Central memory CD4-positive, alpha-beta T cell (primary cell): ENCODE measurements around the gene JMJD4.

ENCODE experiments used
- DNase-seq: peaks from one replicate; pipeline ENCODE4 v3.0.0; 2022
- total RNA-seq, 3 experiments: gene quantifications; one replicate each; lab custom pipeline; 2026; lab: John Stamatoyannopoulos, UW

Gene JMJD4
- 18.5 to 65.4 (median 36.0) reads per million in 3 experiments for total RNA-seq

DNA sequence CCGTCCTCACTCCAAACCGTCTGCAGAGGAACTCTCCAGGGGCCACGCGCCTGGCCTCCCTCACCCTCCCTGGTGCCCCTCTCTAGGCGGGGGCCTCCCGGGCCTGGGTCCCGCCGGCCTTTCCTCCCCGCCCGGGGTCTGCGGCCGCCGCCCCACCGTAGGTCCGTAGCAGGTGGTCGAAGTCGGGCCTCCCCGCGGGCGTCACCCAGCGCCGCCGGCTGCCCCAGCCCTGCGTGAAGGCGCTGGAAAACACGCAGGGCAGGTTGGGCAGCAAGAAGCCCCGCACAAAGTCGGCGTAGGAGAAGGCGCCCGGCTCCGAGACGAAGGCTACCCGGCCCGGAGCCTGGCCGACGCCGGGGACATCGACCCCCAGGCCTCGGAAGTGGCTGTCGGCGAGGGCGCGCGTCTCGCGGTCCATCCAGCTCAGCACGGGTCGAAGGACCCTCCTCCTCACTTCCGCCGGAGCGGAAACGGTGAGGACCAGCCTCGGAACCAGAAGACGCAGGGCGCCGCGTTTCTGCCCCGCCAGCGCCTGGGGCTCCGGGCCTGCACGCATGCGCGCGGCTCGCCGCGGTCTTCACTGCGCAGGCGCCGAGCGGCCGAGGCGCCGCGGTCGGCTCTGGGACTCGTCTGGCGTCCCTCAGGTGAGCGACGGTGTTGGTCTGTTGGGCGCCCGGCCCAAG is at the start of gene JMJD4, which contains the start of gene SNAP47:
Gene JMJD4 (minus strand): TSS at position 447 of the 683 bp plus-strand sequence. CDS start 29 bp downstream, at position 418.
Gene SNAP47 (plus strand): TSS at position 580 of the 683 bp plus-strand sequence. CDS start 12,302 bp downstream, outside the sequence.
- peak; percentile 92 for DNase-seq

DNA sequence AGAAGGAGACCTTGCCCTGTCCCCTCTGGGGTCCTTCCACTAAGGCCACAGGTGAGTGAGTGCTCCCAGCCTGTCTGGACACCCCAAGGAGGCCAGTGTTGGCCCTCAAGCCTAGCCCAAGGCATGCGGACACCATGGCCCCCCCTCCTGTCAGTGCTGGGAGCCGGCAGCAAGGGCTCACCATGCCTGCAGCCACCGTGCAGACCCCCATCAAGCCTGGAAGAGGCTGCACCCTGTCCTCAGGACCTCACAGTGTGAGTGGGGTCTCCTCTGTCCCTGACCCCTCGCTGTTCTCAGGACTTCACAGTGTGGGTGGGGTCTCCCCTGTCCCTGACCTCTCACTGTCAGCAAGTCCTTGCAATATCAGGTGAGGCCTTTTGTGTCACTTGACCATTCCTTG is 47.1 kb upstream of the JMJD4 start:
- no peak for DNase-seq

DNA sequence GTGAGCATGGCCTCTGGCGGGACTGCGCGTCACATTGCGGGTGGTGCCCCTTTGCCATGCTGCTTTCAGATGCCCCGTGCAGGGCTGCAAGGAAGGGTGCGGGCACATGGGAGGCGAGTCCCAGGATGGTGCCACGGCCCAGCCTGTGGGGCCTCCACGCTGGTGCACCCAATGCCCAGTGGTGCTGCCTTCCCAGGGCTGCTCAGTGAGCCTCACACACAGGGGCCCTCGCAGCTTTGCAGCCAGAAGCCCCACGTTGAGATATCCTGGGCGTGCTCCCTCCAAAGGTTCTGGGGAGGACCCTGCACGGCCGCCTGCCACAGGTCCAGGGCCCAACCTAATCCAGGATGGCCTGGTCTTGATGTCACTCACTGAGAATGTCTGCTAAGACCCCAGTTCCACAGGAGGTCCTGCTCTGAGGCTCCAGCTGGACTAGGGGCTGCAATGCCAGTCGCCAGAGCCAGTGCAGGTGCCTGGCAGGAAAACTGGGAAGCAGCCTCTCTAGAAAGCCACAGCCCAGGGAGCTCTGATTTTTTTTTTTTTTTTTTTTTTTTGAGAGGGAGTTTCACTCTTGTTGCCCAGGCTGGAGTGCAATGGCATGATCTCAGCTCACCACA is 46.3 kb upstream of the JMJD4 start:
- DNase-seq = no peak

- DNase-seq = no peak
Measured at GRCh38 chr1:227780101-227781044, 45.3 kb upstream of the JMJD4 start.

GRCh38 chr1:227779685-227780084 is 44.6 kb upstream of the JMJD4 start:
- DNase-seq = no peak

DNA sequence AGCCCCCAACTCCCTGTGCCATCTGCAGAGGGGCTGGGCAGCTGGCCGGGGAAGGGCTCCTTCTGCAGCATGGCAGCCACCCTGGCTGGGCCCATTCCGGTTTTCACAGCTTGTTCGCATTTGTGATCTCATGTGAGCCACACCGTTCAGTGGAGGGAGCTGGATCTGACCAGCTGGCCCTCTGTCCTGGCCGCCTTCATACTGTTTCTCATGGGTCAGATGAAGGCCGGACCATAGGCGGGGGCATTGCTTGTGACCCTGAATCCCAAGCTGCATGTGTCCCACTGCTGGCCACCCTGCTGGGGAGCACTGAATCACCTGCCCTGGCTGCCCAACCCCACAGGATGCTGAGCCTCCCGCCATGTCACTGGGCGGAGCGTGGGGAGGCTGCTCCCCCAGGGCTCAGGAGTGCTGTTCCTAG is 43.9 kb upstream of the JMJD4 start:
- DNase-seq = no peak

DNA sequence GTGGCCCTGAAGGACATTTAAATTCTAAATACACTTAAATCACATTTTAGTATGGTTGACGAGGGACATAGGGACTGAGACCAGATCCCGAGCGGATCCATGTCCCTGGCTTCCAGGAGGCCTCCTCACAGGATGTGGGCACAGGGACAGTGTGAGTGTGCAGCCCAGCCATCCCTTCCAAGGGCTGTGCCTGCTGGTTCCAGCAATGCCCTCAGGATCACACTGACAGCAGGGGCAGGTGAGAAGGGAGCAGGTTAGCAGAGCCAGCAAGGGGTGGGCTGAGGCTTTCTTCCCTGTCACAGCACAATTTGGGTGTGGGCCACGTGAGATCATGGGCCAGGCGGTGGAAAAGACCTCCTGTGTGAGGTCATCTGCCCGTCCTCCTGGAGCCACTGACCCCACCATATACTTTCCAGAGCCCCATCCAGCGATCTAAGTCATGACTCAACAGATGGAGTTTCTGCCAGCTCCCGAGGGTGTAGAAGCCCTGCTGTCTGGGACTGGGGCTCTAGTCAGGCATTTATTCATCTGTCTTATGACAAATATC is 43.4 kb upstream of the JMJD4 start:
- no peak for DNase-seq

DNA sequence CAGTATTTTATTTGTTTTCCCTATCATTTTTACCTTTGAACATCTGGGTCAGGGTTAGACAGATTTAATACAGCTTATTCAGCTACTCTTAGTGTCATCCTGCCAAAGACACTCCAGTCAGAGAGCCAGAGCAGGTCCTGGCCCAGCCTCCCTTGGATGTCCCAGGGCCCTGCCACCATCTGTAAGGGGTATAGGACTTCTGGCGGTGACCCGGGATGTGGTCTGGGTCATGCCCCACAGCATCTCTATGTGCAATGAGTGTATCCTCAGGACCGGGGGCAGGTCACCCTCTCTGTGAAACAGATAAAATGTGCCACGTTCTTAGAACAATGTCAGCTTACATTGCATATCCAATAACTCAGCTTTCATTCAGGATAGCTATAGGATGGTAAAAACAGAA is 42.5 kb upstream of the JMJD4 start:
- no peak for DNase-seq

DNA sequence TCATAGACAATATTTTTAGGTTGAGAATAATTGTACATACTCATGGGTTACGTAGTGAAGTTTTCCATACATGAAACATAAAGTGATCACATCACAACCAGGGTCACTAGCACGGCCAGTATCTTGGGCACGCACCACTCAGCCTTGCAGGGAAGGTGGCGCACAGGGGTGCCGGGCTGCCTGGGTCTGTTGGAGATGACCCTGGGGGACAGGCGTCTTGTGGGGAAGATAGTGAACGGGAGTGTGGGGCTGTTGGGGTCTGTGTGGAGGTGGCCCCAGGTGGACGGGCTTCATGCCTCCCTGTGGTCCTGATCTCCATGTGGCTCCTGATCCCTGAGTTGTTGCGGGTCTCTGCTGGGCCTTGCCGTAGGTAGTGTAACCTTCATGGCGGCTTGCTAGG is 42.1 kb upstream of the JMJD4 start:
- DNase-seq = no peak

DNA sequence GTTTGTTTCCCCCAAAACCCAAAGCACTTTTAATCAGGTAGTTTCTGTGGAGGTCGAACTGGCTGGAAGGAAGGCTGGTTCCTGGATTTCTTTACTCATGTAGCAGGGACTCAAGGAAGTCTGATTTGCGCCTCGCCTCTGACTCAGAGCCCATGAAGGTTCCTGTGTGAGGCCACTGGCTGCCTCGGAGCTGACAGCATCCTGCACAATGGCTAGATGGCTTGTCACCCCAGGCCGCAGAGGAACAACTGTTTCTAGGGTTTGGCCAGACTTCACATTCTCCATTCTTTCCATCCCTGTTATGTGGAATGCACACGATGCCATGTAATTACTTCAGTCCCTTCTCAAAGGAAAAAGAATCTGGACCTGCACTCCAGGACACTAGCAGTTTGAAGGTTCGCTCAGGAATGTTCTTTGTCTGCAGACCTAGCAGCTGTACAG is 41.2 kb upstream of the JMJD4 start:
- DNase-seq = no peak

GRCh38 chr1:227775841-227776240 is 40.7 kb upstream of the JMJD4 start:
- DNase-seq = no peak

- no peak for DNase-seq
Measured at GRCh38 chr1:227774821-227775661, 39.9 kb upstream of the JMJD4 start.

- DNase-seq = peak; percentile 61
Measured at GRCh38 chr1:227774051-227774731, 39.1 kb upstream of the JMJD4 start.

DNA sequence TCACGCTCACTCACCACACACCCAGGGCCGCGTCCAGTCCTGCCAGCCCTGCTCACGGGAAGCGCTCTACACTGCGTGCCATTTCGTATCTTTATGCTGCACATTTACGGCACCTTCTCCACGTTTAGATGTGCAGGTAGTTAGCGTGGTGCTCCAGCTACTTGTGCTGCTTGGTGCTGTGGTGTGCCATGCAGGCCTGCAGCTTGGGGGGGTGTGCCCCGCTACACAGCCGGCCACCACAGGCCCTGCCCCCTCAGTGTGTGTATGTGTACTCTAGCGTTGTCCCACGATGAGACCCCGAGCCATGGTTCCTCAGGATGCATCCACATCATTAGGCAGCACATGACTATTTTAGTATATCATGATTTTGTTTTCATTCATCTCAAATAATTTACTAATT is 38.5 kb upstream of the JMJD4 start:
- DNase-seq = no peak

DNA sequence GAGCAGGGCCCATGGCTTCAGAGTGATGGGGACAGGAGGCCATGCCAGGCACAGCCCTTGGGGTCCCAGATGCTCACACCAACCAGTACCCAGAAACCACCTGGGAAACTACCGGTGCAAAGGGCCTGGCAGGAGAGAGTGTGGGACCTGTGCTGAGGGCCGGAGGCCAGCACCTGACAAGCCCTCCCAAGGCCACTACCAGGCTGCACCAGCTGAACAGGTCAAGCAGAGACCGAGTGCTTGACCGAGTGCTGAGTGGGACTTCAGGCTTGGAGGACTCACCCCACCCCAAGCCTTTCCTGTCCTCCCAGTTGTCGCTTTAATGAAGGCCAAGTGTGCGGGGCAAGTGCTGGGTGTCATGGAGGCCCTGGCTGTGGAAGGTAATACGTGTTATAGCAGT is 36.7 kb upstream of the JMJD4 start:
- DNase-seq = no peak

GRCh38 chr1:227771326-227771725 is 36.2 kb upstream of the JMJD4 start:
- DNase-seq = no peak

DNA sequence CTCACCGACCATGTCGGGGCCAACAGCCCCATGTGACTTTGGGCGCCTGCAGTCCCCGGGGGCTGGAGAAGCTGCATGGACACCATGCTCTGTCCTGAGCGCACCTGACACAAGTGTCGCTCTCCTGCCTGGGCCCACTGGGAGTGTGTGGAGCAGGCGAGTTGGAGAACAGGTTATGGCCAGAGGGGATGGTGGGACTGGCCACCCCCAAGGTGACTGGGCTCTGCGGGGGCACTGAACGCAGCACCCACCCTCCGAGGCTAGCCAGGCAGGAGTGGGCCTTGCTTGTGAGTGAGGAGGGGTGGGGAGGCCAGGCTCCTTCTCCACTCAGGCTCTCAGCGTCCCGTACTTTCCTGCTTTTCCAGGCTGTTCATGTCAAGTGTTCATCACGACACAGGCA is 35.7 kb upstream of the JMJD4 start:
- DNase-seq = no peak

GRCh38 chr1:227769936-227770494 is 34.9 kb upstream of the JMJD4 start:
- DNase-seq = no peak

GRCh38 chr1:227769047-227769935 is 34.2 kb upstream of the JMJD4 start:
- DNase-seq = no peak

DNA sequence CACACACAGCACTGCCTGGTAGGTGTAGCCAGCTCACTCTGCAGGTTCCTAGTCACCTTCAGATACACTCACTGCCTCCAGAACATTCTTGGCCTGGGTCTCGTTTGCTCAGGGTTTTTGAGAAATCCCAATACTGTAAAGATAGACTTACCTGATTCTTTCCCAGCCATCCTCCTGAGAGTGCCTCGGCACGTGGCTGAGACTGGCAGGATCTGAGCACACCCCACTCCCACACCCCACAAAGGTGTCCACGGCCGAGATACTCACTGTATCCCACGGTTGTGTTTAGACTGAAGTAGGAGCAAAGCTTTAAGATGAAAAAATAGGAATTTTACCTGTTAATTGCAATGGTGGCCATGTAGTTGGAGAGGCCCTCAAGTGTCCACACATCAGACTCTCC is 33.5 kb upstream of the JMJD4 start:
- no peak for DNase-seq
